Measurements from ENCODE around the gene UBE2S. TPM values are rescaled to one million over a fixed set of nuclear protein-coding genes. Genes with fewer than 3 reads are reported as not detected.
"Not testable (repeated sequence)": the region's sequence is repeated elsewhere in the genome, so short reads cannot be mapped to it uniquely, and the experiment has no call there.

The UBE2S gene
- total RNA-seq, 2 donors from 2014 or later: 16.3 to 17.9 TPM

DNA sequence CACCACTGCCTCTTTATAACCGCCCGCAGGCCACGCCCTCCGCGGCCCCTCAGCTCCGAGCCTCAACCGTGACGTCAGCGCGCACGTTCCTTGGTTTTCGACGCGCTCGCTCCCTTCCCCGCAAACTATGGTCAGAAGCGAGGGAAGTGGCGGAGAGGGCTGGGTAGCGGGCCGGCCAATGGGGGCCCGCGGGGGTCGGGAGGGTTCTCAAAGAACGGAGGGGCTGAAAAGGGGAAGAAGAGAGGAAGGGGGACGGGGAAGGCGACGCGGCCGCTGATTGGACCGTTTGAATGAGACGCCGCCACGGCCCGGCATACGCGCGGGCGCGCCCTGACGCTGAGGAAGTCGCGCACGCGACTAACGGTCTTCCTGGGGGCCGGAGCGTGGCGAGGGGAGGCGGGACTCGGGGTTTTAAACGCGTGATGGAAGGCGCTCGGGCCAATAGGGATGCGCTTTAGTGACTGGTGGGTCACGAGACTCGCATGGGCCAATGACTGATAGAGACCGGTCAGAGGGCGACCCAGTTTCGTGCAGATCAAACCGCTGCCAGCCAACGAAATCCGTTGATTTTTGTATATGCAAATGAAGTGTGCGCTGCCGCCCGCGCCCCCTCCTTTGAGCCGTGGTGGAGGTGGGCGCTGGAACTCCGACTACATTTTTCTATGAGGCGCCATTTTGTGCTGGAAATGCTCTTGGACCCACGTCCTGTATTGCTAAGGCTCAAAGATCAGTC, 378 bp upstream of the UBE2S start:
- H3K4me3 ChIP-seq: peak overlapping the region; percentile 87
- peaks cover 5% of the 10 kb centered on the region for H3K36me3 ChIP-seq
- DNase-seq (ENCODE audit: low spot score): peak; percentile 97
- peaks cover 18 to 23% of the 10 kb centered on the region in 2 donors for H3K4me1 ChIP-seq (ENCODE audit: control insufficient read depth in 1 of 2, low read depth in 2 of 2)
- H3K27me3 ChIP-seq (replicated peaks; ENCODE audit: insufficient read depth): no peaks in the 10 kb centered on the region
- peak; percentile 96 for ATAC-seq (ENCODE audit: insufficient number of reproducible peaks, low FRiP score, low read depth)
- H3K27ac ChIP-seq: peak overlapping the region; percentile 99
- no peaks in the 10 kb centered on the region for H3K9me3 ChIP-seq
- TF ChIP-seq, protein P1, sequence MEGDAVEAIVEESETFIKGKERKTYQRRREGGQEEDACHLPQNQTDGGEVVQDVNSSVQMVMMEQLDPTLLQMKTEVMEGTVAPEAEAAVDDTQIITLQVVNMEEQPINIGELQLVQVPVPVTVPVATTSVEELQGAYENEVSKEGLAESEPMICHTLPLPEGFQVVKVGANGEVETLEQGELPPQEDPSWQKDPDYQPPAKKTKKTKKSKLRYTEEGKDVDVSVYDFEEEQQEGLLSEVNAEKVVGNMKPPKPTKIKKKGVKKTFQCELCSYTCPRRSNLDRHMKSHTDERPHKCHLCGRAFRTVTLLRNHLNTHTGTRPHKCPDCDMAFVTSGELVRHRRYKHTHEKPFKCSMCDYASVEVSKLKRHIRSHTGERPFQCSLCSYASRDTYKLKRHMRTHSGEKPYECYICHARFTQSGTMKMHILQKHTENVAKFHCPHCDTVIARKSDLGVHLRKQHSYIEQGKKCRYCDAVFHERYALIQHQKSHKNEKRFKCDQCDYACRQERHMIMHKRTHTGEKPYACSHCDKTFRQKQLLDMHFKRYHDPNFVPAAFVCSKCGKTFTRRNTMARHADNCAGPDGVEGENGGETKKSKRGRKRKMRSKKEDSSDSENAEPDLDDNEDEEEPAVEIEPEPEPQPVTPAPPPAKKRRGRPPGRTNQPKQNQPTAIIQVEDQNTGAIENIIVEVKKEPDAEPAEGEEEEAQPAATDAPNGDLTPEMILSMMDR (IDR thresholded peaks at IDR 0.05): no peak

DNA sequence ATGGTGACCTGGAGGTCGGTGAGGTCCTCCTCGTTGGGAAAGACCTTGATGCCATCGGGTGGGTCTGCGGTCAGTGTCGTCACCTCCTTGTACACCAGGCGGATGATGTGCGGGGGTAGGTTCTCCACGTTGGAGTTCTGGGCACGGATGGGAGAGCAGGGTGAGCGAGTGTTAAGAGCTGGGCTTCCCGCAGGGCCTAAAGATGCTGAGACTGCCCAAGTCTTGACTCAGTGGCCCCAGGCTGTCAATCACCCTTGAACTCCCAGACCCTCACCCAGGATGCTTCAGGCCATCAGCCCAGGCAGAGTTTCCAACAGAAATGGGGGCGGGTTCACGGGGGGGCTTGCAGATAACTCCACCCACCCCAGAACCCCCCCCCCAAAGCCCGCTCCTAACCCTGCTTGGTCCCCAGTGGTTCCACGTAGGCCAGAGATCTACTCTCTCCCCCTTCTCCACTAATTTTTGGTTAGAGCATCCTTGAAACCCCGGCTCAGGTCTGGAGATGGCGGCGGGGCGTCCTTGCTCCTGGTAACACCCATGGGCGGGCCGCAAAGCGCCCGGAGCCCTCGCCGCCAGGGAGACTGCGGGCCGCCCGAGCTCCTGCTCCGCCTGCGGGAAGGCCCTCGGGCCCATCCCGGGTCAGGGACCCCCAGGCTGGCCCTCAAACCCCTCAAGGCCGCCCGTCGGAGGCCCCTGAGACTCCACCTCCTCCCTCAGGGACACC, 600 bp downstream of the UBE2S start:
- ATAC-seq (ENCODE audit: insufficient number of reproducible peaks, low FRiP score, low read depth): no peak
- peaks cover 18 to 23% of the 10 kb centered on the region in 2 donors for H3K4me1 ChIP-seq (ENCODE audit: control insufficient read depth in 1 of 2, low read depth in 2 of 2)
- peaks cover 15% of the 10 kb centered on the region for H3K36me3 ChIP-seq
- no peak for DNase-seq (ENCODE audit: low spot score)
- TF ChIP-seq, protein P1 (IDR thresholded peaks at IDR 0.05): no peak
- peak overlapping the region; percentile 87 for H3K4me3 ChIP-seq
- H3K9me3 ChIP-seq: no peaks in the 10 kb centered on the region
- no peaks in the 10 kb centered on the region for H3K27me3 ChIP-seq (replicated peaks; ENCODE audit: insufficient read depth)
- peak overlapping the region; percentile 99 for H3K27ac ChIP-seq

DNA sequence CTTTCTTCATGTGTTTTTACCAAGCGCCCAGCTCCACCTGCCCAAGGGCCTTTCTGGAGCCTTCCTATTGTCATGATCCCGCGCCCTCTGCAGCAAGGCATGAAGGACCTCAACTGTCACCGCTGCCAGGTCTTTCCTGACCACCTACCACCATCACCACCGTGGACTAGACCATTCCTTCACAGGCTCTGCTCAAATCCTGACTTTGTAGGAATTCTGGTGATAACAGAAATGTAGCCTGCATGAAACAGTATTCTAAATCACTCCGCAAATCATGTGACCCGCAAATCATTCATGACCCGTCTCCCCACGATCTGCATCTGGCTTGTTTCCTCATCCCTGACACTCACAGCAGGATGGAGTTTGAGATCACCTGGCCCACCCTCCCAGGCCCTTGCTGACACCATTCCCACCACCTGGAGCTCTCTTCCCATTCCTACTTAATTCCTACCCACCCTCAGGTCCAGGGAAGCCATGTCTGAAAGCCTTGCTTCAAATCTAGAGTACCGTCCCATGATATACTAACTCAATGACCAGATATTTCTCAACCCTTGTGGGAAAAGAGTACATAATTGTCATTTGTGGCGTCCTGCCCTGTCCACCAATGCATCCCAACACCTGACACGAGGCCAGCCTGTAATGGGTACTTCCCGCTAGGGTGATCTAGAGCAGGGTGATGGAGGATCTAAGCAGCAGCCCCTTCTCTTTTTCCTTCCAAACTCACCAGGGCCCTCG, 1.3 kb downstream of the UBE2S start:
- TF ChIP-seq, protein P1 (IDR thresholded peaks at IDR 0.05): no peak
- ATAC-seq (ENCODE audit: insufficient number of reproducible peaks, low FRiP score, low read depth) (no peak), DNase-seq (ENCODE audit: low spot score) (no peak)
- Histone ChIP-seq H3K27ac (no peak overlapping the region), H3K4me1 (ENCODE audit: control insufficient read depth in 1 of 2, low read depth in 2 of 2) (peaks cover 18 to 23% of the 10 kb centered on the region in 2 donors), H3K4me3 (peak overlapping the region; percentile 87), H3K36me3 (peaks cover 17% of the 10 kb centered on the region), H3K27me3 (replicated peaks; ENCODE audit: insufficient read depth) (no peaks in the 10 kb centered on the region), H3K9me3 (no peaks in the 10 kb centered on the region)

DNA sequence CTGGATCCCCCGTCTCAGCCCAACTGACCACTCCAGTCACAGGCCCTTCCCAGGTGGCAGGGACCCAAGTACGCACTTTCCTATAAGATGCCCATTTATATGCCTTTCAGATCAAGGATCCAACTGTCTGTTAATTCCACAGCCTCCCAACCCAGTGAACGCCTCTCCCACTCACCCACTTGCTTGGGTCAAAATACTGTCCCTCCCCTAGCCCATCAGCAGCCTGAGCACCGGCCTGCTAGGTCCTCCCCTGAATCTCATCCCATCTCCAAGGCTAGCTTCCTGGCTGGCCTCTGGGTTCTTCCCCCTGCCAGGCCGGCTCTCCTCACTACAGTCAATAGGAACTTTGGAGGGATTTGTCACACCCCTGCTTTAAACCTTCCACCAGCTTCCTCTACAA, 1.9 kb downstream of the UBE2S start:
- DNase-seq (ENCODE audit: low spot score) (no peak), ATAC-seq (ENCODE audit: insufficient number of reproducible peaks, low FRiP score, low read depth) (no peak)
- Histone ChIP-seq H3K27me3 (replicated peaks; ENCODE audit: insufficient read depth) (no peaks in the 10 kb centered on the region), H3K27ac (no peak overlapping the region), H3K4me1 (ENCODE audit: control insufficient read depth in 1 of 2, low read depth in 2 of 2) (peaks cover 18 to 23% of the 10 kb centered on the region in 2 donors), H3K4me3 (no peak overlapping the region), H3K36me3 (peaks cover 17% of the 10 kb centered on the region), H3K9me3 (no peaks in the 10 kb centered on the region)
- TF ChIP-seq, protein P1 (IDR thresholded peaks at IDR 0.05): no peak

DNA sequence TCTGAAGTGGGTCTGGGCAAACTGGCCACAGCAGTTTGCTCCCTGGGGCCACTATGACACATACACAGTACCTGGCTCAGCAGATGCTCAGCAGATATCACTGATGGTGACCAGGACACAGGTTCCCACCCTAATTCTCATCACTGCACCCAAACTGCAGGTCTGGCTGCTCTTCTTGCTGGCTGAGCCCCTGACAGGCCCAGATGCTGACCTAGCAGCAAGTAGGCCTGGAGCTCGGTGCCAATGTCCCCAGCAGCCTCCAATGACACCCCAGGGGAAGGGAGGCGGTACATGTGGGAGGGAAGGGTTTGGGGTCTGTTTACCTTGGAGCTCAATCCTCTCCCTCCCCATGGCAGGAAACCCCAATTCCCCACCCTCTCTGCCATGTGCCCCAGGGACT, 5.1 kb downstream of the UBE2S start:
- Histone ChIP-seq H3K27me3 (replicated peaks; ENCODE audit: insufficient read depth) (no peaks in the 10 kb centered on the region), H3K9me3 (no peaks in the 10 kb centered on the region), H3K36me3 (peaks cover 17% of the 10 kb centered on the region), H3K27ac (no peak overlapping the region), H3K4me3 (no peak overlapping the region), H3K4me1 (ENCODE audit: control insufficient read depth in 1 of 2, low read depth in 2 of 2) (peaks cover 15 to 18% of the 10 kb centered on the region in 2 donors)
- TF ChIP-seq, protein P1 (IDR thresholded peaks at IDR 0.05): no peak
- DNase-seq (ENCODE audit: low spot score): no peak
- no peak for ATAC-seq (ENCODE audit: insufficient number of reproducible peaks, low FRiP score, low read depth)

DNA sequence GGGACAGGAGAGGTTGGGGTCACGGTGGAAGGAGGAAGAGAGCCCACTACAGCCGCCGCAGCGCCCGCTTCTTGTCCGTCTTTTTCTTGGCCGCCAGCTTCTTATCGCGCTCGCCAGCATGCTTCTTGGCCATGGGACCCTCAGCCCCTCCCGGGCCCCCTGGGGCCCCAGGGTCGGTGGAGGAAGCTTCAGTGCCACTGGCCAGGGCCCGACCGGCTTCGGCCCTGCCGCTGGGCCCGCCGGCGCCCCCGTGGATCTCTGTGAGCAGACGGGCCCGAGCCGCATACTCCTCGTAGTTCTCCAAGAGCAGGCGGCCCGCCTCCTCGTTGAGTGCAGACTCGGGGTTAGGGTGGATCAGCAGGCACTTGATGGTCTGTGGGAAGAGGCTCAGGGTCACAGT, 6.2 kb downstream of the UBE2S start:
- Histone ChIP-seq H3K36me3 (peaks cover 17% of the 10 kb centered on the region), H3K4me1 (ENCODE audit: control insufficient read depth in 1 of 2, low read depth in 2 of 2) (peaks cover 8 to 12% of the 10 kb centered on the region in 2 donors)
- not testable (repeated sequence) for H3K9me3 ChIP-seq; DNase-seq (ENCODE audit: low spot score); H3K4me3 ChIP-seq; H3K27ac ChIP-seq; H3K27me3 ChIP-seq (replicated peaks; ENCODE audit: insufficient read depth); ATAC-seq (ENCODE audit: insufficient number of reproducible peaks, low FRiP score, low read depth)

Data from thoracic aorta (tissue), 2 donors.